Spleen (tissue), 11 donors: Measurements from ENCODE around the gene RBM8A. TPM values are rescaled to one million over a fixed set of nuclear protein-coding genes. Genes with fewer than 3 reads are reported as not detected.

Experiments
- DNase-seq: peaks from one replicate; pipeline ENCODE4 v3.0.0-alpha.2; 2020
- H3K27ac ChIP-seq, 8 donors: fragments of 200-600 bp; sonication (generic) in 7 of 8; 1 replicate in 4 of 8; 2 replicates in 4 of 8; pipeline versions ENCODE4 v1.5.0 to v1.8.0; 2016 to 2021; ENCODE audit warnings: inconsistent platforms in 4 of 8, mild to moderate bottlenecking in 4 of 8, moderate library complexity in 1 of 8
- H3K27me3 ChIP-seq, 7 donors: fragments of 200-600 bp; sonication (generic) in 6 of 7; replicated peaks in 1 of 7; 1 replicate in 4 of 7; 2 replicates in 3 of 7; pipeline versions ENCODE4 v1.5.0 to v1.8.0; 2016 to 2021; ENCODE audit warnings: inconsistent platforms in 3 of 7, mild to moderate bottlenecking in 1 of 7
- H3K36me3 ChIP-seq, 6 donors: fragments of 200-600 bp; sonication (generic) in 5 of 6; 1 replicate in 4 of 6; 2 replicates in 2 of 6; pipeline versions ENCODE4 v1.5.0 to v1.8.0; 2016 to 2021; ENCODE audit warnings: inconsistent platforms in 2 of 6
- H3K4me1 ChIP-seq, 6 donors: fragments of 200-600 bp; sonication (generic) in 5 of 6; 1 replicate in 3 of 6; 2 replicates in 3 of 6; pipeline versions ENCODE4 v1.5.0 to v1.8.0; 2016 to 2021; ENCODE audit warnings: inconsistent platforms in 3 of 6
- H3K4me3 ChIP-seq, 8 donors: fragments of 200-600 bp; sonication (generic) in 7 of 8; 1 replicate in 4 of 8; 2 replicates in 4 of 8; pipeline versions ENCODE4 v1.5.0 to v1.8.0; 2016 to 2021; ENCODE audit warnings: inconsistent platforms in 4 of 8, mild to moderate bottlenecking in 4 of 8, moderate library complexity in 2 of 8
- H3K9me3 ChIP-seq, 8 donors: fragments of 200-600 bp; sonication (generic) in 7 of 8; 1 replicate in 4 of 8; 2 replicates in 4 of 8; pipeline versions ENCODE4 v1.5.0 to v1.8.0; 2016 to 2021; ENCODE audit warnings: inconsistent platforms in 4 of 8
- POLR2A ChIP-seq, 3 donors: fragments of 450-650 bp; IDR thresholded peaks; one replicate each; pipeline ENCODE4 v1.5.1; 2017; ENCODE audit warnings: antibody characterized with exemption in 3 of 3, mild to moderate bottlenecking in 1 of 3
- POLR2AphosphoS5 ChIP-seq, 3 donors: sonication (generic); formaldehyde crosslinking; IDR thresholded peaks; one replicate each; pipeline ENCODE4 v1.5.1; 2017; ENCODE audit warnings: antibody characterized with exemption in 3 of 3
- WGBS, 5 donors: extraction: QIAGEN DNeasy Blood & Tissue Kit in 3 of 5; methylation state at CpG; one replicate each; pipeline versions ENCODE4 v1.1.5 to v1.1.7; 2013 to 2018; 5-methylcytosine and 5-hydroxymethylcytosine counted together
- intact Hi-C: fragments of 100-400 bp; cut with DNase I; formaldehyde crosslinking; loops from one replicate; pipeline ENCODE4 v1.15.0; 2023; ENCODE audit warnings: low total_unique reads
- polyA plus RNA-seq, 3 donors: library from polyadenylated mRNA; stranded (reverse); fragments of 200-250 nt; gene quantifications; one replicate each; pipeline ENCODE4 v1.2.1, GENCODE V29; 2013
- total RNA-seq, 7 donors: library from RNA; depleted of rRNA in 3 of 7; stranded (reverse); fragments of >200 nt in 3 of 7; fragmentation: NEBNext Ultra II Directional in 4 of 7; extraction: Animal tissue kit (Norgen Biotek cat#: 25700) in 4 of 7; gene quantifications; one replicate each; pipeline versions ENCODE4 v1.1.0 to v1.2.1, GENCODE V29; 2016 to 2021
- TF ChIP-seq, protein P1 (sequence below), 11 experiments: fragments of 200-600 bp in 7 of 11; fragments of 450-650 bp in 4 of 11; sonication (generic) in 4 of 11; IDR thresholded peaks in 8 of 11; conservative IDR thresholded peaks in 3 of 11; 1 replicate in 7 of 11; 2 replicates in 4 of 11; pipeline versions ENCODE4 v1.4.0 to v1.8.0; 2016 to 2021; ENCODE audit warnings: antibody characterized with exemption in 11 of 11, inconsistent platforms in 4 of 11, mild to moderate bottlenecking in 1 of 11
- donor health status: healthy with polysubstance abuse.
- donor health status: DM: no; HTN: no; CAD: no; lungs with moderate emphysema.
- donor health status: DM: no; HTN: no; CAD: no.
- donor health status: Bipolar disorder and iron deficiency.
- donor health status: healthy.
- donor health status: DM: no; HTN: no; CAD: no.
- donor health status: DM: yes; HTN: yes; CAD: no.

The RBM8A gene
- total and polyA plus RNA-seq, 10 donors: 87.0 to 187 (median 118) TPM

DNA sequence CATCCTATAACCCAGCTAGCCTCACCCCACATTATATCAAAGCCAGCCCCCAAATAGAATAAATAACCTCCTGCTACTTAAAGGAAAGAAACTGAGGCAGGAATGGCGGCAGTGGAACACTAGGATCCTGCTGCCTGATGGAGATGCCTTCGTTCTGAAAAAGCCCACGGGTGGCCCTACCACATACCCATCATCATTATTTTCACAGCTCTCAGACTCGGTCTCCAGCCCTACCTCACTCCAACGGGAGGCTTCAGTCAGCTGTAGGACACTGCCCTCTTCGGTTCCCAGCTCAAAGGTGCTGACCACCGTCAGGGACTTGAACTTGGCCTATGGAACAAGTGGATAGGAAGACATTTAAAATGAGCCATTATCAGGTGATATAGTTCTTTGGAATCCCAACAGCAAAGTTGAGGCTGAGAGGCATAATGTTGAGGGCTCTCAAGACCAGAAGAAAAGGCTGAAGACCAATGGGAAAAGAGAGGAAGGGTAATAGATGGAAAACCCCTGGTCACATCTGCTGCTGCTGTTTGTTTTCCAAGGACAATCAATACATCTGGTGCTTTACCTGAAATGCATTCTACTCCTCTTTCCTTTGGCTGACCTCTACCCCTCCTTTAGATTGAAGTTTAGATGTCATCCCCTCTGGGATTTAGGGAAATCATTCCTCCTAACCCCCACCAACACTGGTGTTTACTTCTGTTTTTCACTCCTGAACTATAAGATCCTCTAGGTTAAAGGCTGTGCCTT, 33.8 kb downstream of the RBM8A start:
- H3K27ac ChIP-seq: peak overlapping the region in 4 of 8 donors; percentile 70 to 80 (median 77)
- no peaks in the 10 kb centered on the region for H3K36me3 ChIP-seq
- DNase-seq: no peak
- TF ChIP-seq POLR2A (IDR thresholded peaks at IDR 0.05) (no peak), POLR2AphosphoS5 (IDR thresholded peaks at IDR 0.05) (no peak)
- TF ChIP-seq, protein P1, sequence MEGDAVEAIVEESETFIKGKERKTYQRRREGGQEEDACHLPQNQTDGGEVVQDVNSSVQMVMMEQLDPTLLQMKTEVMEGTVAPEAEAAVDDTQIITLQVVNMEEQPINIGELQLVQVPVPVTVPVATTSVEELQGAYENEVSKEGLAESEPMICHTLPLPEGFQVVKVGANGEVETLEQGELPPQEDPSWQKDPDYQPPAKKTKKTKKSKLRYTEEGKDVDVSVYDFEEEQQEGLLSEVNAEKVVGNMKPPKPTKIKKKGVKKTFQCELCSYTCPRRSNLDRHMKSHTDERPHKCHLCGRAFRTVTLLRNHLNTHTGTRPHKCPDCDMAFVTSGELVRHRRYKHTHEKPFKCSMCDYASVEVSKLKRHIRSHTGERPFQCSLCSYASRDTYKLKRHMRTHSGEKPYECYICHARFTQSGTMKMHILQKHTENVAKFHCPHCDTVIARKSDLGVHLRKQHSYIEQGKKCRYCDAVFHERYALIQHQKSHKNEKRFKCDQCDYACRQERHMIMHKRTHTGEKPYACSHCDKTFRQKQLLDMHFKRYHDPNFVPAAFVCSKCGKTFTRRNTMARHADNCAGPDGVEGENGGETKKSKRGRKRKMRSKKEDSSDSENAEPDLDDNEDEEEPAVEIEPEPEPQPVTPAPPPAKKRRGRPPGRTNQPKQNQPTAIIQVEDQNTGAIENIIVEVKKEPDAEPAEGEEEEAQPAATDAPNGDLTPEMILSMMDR (IDR thresholded peaks at IDR 0.05 in 8 of 11, conservative IDR thresholded peaks at IDR 0.05 in 3 of 11): no peak
- intact Hi-C loops: loop anchor here (5.0 kb wide), 1 partner anchor 119 kb away; no protein-coding TSS in a partner anchor
- WGBS, 5 donors: 85 to 96% (median 92%) methylated on average over 7 of the region's 7 CpGs
- no peaks in the 10 kb centered on the region for H3K27me3 ChIP-seq
- peaks cover 0 to 24% (median 15%) of the 10 kb centered on the region in 6 donors for H3K4me1 ChIP-seq
- H3K9me3 ChIP-seq: no peaks in the 10 kb centered on the region
- no peak overlapping the region for H3K4me3 ChIP-seq

DNA sequence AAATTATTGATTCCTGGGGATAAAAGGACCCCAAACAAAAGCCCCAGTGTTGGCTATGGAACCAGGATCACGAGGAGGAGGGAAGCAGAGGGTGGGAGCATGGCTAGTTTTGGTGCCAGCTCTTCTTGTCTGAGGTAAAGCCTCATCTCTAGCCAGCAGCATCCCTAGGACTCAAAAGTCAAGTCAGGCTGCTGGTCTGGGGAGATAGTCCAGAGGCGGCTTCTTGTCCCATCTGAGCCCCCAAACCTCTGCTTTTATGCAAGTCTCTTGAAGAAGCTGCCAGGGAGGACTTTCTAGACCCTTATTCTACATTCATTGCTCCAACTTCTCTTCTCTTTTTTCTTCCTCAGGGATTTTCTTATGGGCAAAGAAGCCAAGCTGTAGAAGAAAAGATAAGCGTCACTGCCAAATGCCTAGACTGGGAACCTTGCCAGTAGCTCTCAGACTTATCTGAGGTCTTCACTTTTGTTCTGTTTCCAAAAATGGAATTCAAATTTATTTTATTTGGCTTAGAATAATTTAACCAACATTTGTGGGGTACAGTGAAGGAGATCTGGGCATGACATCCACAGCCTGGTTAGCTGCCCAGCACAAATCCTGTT, 34.7 kb downstream of the RBM8A start:
- H3K9me3 ChIP-seq: no peaks in the 10 kb centered on the region
- 64 to 81% (median 73%) methylated on average over 3 of the region's 3 CpGs for WGBS, 5 donors
- intact Hi-C loops: loop anchor here (5.0 kb wide), 1 partner anchor 120 kb away; no protein-coding TSS in a partner anchor
- H3K27ac ChIP-seq: peak overlapping the region; percentile 44 to 80 (median 72)
- no peak overlapping the region for H3K4me3 ChIP-seq
- no peak for TF ChIP-seq POLR2AphosphoS5 (IDR thresholded peaks at IDR 0.05)
- TF ChIP-seq, protein P1 (IDR thresholded peaks at IDR 0.05 in 8 of 11, conservative IDR thresholded peaks at IDR 0.05 in 3 of 11): no peak
- DNase-seq: no peak
- H3K27me3 ChIP-seq: no peaks in the 10 kb centered on the region
- no peaks in the 10 kb centered on the region for H3K36me3 ChIP-seq
- H3K4me1 ChIP-seq: peaks cover 0 to 24% (median 15%) of the 10 kb centered on the region in 6 donors

DNA sequence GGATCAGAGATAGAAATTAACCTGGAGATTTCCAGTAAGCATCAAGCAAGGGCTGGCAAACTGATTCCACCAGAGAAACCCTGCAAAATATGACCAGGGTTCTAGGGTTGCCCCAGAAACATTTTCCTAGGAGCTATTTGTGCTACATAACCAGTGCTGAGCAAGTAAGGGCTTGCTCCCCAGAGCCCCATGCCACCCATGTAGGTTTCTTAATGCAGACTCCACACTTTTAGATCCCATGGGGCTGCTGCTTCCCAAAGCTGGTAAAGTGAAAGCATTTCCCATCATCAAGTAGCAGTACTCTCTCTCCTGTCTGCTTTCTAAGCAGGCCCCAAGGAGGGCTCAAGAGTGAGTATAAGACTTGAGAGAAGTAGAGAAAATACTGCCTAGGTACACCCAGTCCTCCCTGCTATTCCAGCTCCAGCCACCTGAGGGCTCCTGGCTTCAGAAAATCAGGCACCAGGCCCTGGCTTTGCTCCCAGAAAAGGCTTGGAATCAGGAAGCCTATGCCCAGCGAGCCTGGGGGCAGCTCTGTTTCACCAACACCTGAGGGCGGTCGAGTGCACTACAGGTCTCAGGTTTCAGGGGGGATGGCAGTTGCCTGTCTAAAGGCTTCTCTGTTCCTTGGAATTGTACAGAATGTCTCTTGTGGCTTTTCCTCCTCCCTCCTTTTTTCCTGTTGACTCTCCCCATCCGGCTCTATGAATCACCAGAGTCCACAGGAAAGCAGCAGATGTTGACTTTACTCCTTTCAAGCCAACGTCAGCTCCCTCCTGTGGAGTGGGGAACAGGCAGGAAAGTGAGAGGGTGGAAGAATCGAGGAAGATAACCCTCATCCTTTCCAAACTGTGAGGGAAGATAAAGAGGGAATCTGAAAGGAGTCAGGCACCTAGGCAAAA, 35.4 kb downstream of the RBM8A start:
- intact Hi-C loops: loop anchor here (5.0 kb wide), 1 partner anchor 120 kb away; no protein-coding TSS in a partner anchor
- peak; percentile 87 for DNase-seq
- Histone ChIP-seq H3K4me1 (peaks cover 0 to 27% (median 15%) of the 10 kb centered on the region in 6 donors), H3K27ac (peak overlapping the region; percentile 44 to 80 (median 72)), H3K4me3 (no peak overlapping the region), H3K36me3 (no peaks in the 10 kb centered on the region), H3K27me3 (no peaks in the 10 kb centered on the region), H3K9me3 (no peaks in the 10 kb centered on the region)
- TF ChIP-seq, protein P1 (IDR thresholded peaks at IDR 0.05 in 8 of 11, conservative IDR thresholded peaks at IDR 0.05 in 3 of 11): peak; percentile 76 to 91 (median 85)
- TF ChIP-seq POLR2AphosphoS5 (IDR thresholded peaks at IDR 0.05): peak in 2 of 3 donors; percentile 52 to 63
- TF ChIP-seq POLR2A (IDR thresholded peaks at IDR 0.05): no peak
- WGBS, 5 donors: 9 to 21% (median 15%) methylated on average over 6 of the region's 6 CpGs
